ENCODE data around the gene PNMA8A.

GRCh38 chr19:46515879-46516350, 44.6 kb upstream of the PNMA8A start:
- TF ChIP-seq CTCF (IDR thresholded peaks at IDR 0.05) (peak; percentile 44 to 72 (median 56)), POLR2AphosphoS5 (IDR thresholded peaks at IDR 0.05) (no peak)

Measured in transverse colon (tissue), 4 donors.